Measurements from ENCODE around the gene BYSL. TPM values are rescaled to one million over a fixed set of nuclear protein-coding genes. Genes with fewer than 3 reads are reported as not detected.

Gene BYSL
- total and polyA plus RNA-seq, 9 donors, result 4.8 to 29.2 (median 13.6) TPM

DNA sequence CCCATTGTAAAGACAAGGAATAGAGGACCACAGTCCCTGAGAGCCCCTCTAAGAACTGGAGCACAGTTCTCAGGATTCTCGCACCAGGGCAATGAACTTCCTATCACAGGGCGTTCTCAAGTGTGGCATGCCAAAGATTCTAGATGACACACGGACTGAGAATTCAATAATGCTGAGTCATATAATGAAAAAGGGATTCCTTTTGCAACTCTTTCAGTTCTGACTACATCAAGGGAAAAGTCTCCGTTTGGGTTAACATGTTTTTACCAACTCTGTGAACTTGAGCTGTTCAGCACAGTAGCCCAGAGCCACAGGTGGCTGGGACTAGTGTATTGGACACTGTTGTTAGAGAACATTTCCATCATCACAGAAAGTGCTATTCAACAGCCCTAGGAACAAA lies 3.8 kb upstream of the BYSL start:
- 38 to 52% (median 49%) methylated on average over 4 of the region's 4 CpGs for WGBS, 3 donors
- H3K36me3 ChIP-seq, result no peaks in the 10 kb centered on the region
- no peak overlapping the region for H3K4me3 ChIP-seq

DNA sequence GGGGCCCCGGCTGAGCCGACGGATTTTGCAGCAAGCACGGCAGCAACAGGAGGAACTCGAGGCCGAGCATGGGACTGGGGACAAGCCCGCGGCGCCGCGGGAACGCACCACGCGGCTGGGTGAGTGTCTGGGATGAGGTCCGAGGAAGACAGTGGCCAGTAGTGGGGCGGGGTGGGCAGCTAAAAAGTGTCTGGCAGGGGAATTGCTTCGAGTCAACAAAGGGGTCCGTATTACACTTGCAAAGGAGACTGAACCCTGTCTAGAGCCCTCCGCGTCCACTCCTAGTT lies 356 bp downstream of the BYSL start:
- H3K4me1 ChIP-seq (ENCODE audit: insufficient read depth), result peaks cover 5% of the 10 kb centered on the region
- peak overlapping the region; percentile 78 for H3K4me3 ChIP-seq
- H3K36me3 ChIP-seq, result no peaks in the 10 kb centered on the region
- peak overlapping the region; percentile 90 to 97 for H3K27ac ChIP-seq
- TF ChIP-seq, protein P1, sequence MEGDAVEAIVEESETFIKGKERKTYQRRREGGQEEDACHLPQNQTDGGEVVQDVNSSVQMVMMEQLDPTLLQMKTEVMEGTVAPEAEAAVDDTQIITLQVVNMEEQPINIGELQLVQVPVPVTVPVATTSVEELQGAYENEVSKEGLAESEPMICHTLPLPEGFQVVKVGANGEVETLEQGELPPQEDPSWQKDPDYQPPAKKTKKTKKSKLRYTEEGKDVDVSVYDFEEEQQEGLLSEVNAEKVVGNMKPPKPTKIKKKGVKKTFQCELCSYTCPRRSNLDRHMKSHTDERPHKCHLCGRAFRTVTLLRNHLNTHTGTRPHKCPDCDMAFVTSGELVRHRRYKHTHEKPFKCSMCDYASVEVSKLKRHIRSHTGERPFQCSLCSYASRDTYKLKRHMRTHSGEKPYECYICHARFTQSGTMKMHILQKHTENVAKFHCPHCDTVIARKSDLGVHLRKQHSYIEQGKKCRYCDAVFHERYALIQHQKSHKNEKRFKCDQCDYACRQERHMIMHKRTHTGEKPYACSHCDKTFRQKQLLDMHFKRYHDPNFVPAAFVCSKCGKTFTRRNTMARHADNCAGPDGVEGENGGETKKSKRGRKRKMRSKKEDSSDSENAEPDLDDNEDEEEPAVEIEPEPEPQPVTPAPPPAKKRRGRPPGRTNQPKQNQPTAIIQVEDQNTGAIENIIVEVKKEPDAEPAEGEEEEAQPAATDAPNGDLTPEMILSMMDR (IDR thresholded peaks at IDR 0.05), result no peak
- TF ChIP-seq EP300 (IDR thresholded peaks at IDR 0.05) (no peak), POLR2A (IDR thresholded peaks at IDR 0.05) (no peak)
- no peaks in the 10 kb centered on the region for H3K9me3 ChIP-seq
- H3K27me3 ChIP-seq, result no peaks in the 10 kb centered on the region
- intact Hi-C loops (cut with DNase I), result loop anchor here in 2 of 4 donors (5.0 to 10.0 kb wide), 2 partner anchors 134 to 137 kb away; partner anchors contain the start of genes TOMM6 (in 2 of the 2) and PRICKLE4 (in 1 of the 2)
- 0 to 1% (median 0%) methylated on average over 20 of the region's 20 CpGs for WGBS, 3 donors
- no peak for DNase-seq

More for the DNA sequence above, 3.8 kb upstream of the BYSL start:
- no peak for DNase-seq
- TF ChIP-seq EP300 (IDR thresholded peaks at IDR 0.05) (no peak), POLR2A (IDR thresholded peaks at IDR 0.05) (no peak)
- TF ChIP-seq, protein P1 (IDR thresholded peaks at IDR 0.05), result no peak
- intact Hi-C loops (cut with DNase I), result loop anchor here in 1 of 4 donors (10.0 kb wide), 1 partner anchor 1227 kb away; no protein-coding TSS in a partner anchor
- H3K4me1 ChIP-seq (ENCODE audit: insufficient read depth), result peaks cover 5% of the 10 kb centered on the region
- H3K9me3 ChIP-seq, result no peaks in the 10 kb centered on the region
- H3K27ac ChIP-seq, result no peak overlapping the region
- H3K27me3 ChIP-seq, result no peaks in the 10 kb centered on the region

DNA sequence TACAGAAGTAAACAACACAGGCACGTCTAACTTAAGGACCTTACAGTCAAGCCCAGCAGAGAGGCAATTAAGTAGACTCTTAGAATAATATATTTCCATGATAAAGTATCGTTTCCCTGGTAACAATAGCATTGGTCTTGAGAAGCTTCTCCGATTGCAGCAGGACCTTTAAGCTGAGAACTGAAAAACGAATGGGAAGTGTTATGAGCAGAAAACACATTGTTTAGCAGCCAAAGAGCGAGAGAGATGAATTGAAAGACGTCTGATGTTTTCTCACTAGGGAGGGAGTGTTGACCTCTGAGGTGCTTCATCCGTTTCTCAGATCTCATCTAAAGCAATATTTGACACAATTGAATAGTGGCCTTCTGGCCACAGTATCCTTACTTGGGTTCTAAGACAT lies 855 bp downstream of the BYSL start:
- no peak for DNase-seq
- Histone ChIP-seq H3K27me3 (no peaks in the 10 kb centered on the region), H3K36me3 (no peaks in the 10 kb centered on the region), H3K4me3 (peak overlapping the region; percentile 78), H3K9me3 (no peaks in the 10 kb centered on the region), H3K4me1 (ENCODE audit: insufficient read depth) (peaks cover 5% of the 10 kb centered on the region), H3K27ac (no peak overlapping the region)
- WGBS, 3 donors, result 1 to 2% (median 2%) methylated on average over 7 of the region's 7 CpGs
- TF ChIP-seq POLR2A (IDR thresholded peaks at IDR 0.05), result no peak
- TF ChIP-seq, protein P1 (IDR thresholded peaks at IDR 0.05), result no peak
- TF ChIP-seq EP300 (IDR thresholded peaks at IDR 0.05), result no peak
- intact Hi-C loops (cut with DNase I), result loop anchor here in 2 of 4 donors (5.0 to 10.0 kb wide), 2 partner anchors 135 to 137 kb away; partner anchors contain the start of genes TOMM6 (in 2 of the 2) and PRICKLE4 (in 1 of the 2)

DNA sequence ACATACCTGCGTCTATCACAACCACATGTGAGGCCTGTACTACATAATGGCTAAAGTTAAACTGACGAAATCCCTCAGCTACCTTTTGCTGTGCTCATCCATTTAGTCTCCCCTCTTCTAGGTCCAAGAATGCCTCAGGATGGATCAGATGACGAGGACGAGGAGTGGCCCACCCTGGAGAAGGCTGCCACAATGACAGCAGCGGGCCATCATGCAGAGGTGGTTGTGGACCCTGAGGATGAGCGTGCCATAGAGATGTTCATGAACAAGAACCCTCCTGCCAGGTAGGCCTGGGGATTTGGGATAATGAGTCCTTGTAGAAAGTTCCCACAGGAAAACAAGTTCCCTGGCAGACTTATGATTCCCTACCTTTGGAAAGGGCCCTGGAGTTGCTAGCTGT lies 6.0 kb downstream of the BYSL start:
- Histone ChIP-seq H3K27me3 (no peaks in the 10 kb centered on the region), H3K9me3 (no peaks in the 10 kb centered on the region), H3K4me3 (no peak overlapping the region), H3K4me1 (ENCODE audit: insufficient read depth) (peaks cover 2% of the 10 kb centered on the region), H3K36me3 (no peaks in the 10 kb centered on the region), H3K27ac (no peak overlapping the region)
- TF ChIP-seq POLR2A (IDR thresholded peaks at IDR 0.05) (no peak), EP300 (IDR thresholded peaks at IDR 0.05) (no peak)
- TF ChIP-seq, protein P1 (IDR thresholded peaks at IDR 0.05), result no peak
- 84 to 90% (median 86%) methylated on average over 6 of the region's 6 CpGs for WGBS, 3 donors
- DNase-seq, result no peak
- intact Hi-C loops (cut with DNase I), result loop anchor here in 1 of 4 donors (10.0 kb wide), 1 partner anchor 142 kb away; the partner anchor contains the start of genes PRICKLE4 and TOMM6
